CD4-positive, alpha-beta T cell treated with Interleukin-17A for 1 hour (primary cell): ENCODE measurements around the gene CTSZ.
A peak's percentile ranks its signal among the peaks of the same experiment; 100 is the strongest.
"Not testable (repeated sequence)": the region's sequence is repeated elsewhere in the genome, so short reads cannot be mapped to it uniquely, and the experiment has no call there.

Experiments used
- DNase-seq: peaks from one replicate; pipeline ENCODE4 v3.0.0-alpha.2; 2020

Gene CTSZ

DNA sequence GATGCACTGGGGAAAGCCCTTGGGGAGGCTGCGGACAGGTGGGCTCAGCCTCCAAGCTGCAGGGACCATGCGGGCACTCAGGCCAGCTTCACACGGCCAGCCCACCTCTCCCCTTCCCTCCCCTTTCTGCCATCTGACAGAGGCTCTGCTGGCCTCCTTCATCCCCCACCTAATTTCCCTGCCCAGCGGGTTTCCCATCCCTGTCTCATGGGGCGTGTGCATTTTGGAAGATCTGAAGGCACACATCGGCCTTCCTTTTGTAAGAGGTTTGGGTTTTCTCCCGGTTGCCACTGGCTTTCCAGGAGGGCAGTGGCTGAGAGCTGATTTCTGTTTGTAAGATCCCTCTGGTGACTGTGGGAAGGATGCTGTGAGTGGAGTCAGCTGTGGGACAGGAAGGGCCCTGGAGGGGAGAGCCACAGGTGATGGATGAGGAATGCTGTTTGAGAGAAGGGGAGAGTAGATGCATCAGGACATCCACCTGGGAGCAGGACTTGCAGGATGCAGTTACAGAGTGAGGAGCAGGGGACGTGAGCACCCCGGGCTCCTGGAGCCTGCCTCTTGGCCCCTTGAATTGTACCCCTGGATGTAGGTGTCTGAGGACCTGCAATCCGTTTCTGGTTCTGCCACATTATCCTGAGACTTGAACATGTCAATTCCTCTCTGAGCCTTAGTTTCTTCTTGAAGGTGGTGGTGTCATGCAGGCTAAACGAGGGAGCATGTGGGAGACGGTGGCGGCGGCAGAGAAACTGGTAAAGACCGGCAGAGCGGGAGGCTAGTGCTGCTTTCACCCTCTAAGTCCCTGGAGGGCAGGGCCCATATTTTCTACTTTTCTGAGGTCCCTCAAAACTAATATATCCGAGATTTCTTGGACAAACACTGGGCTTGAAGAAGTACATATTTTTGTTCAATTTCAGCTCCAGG, 6.2 kb upstream of the CTSZ start:
- no peak for DNase-seq

DNA sequence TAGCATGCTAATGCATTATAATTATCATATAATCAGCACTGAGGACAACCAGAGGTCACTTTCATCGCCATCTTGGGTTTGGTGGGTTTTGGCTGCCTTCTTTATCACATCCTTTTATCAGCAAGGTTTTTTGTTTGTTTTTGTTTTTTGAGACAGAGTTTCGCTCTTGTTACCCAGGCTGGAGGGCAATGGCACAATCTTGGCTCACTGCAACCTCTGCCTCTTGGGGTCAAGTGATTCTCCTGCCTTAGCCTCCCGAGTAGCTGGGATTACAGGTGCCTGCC, 4.8 kb upstream of the CTSZ start:
- not testable (repeated sequence) for DNase-seq

- DNase-seq, result peak; percentile 11
These were observed 4.2 kb upstream of the CTSZ start for GRCh38 chr20:59010995-59011873.

DNA sequence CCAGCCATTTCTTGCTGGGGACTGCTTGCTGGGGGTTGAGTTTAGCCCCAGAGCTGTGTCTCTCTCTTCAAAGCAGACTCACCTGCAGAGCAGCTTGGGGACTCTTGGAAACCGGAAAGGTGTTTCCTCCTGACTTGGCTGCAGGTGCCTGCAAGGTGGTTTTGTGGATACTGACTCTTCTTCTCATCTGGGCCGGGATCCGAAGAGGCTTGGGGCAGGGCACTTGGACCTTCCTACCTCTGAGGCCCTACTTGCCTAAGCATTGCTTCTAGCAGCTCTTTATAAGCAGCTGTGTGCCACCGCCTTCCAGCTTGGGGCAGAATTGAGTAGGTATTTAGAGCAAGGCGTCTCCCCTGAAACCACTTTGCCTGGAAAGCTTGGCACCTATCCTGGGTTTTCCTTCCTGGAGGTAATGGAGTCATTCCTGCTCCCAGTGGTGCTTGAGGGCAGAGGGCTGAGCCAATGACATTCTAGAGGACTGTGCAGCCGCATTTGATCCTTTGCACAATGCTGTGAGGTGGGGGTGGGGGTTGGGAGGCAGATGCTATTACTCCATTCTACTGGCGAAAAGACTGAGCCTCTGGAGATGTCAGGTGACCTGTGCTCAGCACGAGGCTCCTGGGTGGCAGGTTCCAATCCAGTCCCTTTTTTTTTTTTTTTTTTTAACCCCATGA, 3.4 kb upstream of the CTSZ start:
- no peak for DNase-seq

- DNase-seq, result no peak
These were observed 1.8 kb upstream of the CTSZ start for GRCh38 chr20:59008715-59009336.

- peak; percentile 42 for DNase-seq
These were observed 834 bp upstream of the CTSZ start for GRCh38 chr20:59007665-59008511.

DNA sequence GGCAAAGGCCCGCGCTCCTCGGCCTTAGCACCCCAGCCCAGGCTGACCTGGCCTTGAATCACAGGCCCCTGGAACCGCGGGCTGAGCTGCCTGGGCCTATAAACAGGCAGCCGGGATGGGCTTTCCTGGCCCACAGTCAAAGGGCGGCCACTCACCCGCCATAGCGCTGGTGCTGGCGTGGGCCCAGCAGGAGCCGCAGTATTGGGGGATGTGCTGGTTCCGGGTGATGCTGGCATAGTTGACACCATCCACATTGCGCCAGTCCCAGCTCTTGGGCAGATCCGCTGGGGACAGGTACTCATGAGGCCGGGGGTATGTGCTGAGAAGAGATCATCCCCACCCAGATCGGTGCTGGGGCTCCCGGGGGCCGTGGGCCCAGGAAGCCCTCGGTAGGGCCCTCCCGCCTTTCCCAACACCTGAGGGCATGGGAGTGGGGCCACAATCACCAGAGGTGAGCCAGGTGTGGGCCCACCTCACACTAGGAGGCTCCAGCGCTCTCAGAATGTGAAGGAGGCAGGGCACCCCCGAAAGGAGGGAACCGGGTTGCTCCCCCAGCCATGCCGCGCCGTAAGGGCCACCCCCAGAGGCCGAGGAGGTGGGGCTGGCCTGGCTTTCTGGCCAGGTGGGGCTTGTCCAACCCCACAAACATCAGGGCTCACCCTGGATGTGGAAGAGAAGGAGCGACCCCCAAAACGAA, 739 bp downstream of the CTSZ start:
- DNase-seq, result peak; percentile 10

DNA sequence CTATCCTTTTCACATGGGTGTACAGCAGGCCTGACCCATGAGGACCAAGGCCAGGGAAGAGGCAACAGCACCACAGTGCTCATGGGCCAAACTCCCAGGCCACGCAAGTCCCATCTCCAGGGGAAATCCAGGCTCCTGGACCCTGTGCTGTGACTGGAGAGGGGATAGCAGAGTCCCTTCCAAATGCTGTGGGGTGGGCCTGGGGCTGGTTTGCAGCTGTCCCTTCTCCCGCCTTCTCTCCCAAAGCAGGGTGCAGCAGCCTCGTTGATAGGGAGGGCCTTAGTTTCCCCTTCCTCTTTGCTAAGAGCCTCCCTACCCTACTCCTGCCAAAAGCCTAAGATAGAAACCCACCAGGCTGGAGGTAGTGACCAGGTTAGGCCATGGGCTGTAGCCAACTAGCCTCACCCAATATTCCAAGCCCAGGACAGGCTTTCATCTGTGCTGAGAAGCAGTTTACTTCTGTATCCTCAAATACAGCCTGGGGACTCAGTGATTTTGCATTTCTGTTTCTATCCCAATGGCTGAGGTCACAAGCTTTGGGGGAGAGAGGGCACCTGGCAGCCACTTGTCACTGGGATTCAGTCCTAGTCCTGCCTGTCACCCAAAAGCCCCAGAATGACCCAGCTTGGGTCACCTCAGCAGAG, 1.4 kb downstream of the CTSZ start:
- DNase-seq, result no peak

- peak; percentile 57 for DNase-seq
These were observed 2.1 kb downstream of the CTSZ start for GRCh38 chr20:59004763-59005522.

DNA sequence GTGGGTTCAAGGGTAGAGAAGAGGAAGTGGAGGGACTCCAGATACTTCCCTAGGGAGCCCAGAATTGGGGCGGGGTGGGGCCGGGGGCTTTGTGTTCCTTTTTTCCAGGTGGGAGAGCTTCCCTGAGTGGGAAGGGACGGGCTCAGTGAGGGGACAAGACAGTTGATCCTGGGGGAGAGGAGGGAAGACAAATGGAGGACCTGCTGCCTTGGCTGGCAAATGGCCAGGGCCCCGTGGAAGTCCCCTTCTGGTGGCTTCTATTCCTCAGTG, 2.6 kb downstream of the CTSZ start:
- peak; percentile 71 for DNase-seq

DNA sequence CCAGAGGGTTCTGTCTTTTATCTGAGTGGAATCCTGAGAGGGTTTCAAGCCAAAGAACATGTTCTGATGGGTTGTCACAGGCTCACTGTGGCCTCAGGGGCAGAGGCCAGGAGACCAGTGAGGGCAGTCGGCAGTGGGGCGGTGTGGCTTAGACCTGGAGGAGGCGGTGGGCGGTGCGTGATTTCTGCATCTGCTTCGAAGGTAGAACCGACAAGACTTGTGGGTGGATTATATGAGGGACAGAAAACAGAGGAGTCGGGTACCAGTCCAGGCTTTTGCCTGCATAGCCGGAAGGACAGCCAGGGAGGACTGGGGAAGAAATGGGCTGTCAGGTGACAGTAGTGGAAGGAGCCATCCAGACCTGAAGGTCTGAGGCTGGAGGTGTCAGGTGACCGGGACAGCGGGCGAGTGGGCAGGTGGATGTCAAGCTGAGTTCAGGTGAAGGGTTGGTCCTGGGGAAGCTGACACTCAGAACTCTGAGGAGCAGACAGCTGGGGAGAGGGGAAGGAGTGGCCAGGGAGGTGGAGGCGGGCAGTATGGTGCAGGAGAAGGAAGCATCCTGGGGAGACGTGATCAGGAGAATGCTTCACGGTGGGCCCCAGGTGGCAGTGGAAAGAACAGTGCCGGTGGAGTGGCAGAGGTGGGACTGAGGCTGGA, 3.1 kb downstream of the CTSZ start:
- DNase-seq, result no peak

DNA sequence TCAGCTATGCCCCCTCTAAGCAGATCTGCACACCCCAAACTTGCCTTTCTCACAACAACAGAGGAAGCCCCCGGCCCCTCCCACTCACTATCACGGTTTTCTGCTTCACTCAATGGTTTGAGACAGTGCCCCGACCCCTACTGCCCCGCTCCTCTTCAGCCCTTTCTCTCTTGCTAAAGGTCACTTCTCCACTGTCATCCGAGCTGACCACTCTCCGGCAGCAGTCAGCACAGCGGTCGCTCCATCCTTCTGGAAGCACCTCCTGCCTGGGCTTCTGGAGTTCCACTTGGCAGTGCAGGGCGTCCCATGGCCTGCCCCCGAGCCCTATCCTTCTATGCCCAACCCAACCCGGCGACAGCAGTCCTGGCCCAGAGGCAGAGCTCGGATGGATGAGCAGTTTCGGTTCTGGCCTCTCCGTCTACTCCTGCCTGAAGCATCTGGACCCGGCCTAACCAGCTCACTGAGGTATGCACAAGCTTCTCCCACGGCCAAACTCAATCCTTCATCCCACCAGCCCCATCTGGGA, 4.1 kb downstream of the CTSZ start:
- no peak for DNase-seq

DNA sequence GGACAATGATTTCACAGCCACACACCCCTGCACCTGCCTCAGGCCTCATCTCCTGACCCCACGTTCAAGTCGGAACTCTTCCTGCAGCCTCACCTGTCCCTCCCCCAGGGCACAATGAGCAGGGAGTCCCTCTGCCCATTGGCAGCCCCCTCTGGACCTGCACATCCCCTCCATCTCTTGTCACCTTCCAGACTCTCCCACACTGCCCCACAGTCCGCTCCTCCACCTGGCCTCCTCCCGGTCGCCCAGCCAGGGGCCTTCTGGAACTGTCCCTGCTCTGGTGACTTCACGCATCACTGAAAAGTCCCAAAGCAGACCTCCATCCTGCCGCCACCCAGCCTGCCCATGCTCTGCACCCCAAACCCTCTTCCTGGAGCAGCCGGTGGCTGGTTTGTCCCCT, 4.7 kb downstream of the CTSZ start:
- no peak for DNase-seq

- DNase-seq, result no peak
These were observed 5.4 kb downstream of the CTSZ start for GRCh38 chr20:59001449-59002171.

DNA sequence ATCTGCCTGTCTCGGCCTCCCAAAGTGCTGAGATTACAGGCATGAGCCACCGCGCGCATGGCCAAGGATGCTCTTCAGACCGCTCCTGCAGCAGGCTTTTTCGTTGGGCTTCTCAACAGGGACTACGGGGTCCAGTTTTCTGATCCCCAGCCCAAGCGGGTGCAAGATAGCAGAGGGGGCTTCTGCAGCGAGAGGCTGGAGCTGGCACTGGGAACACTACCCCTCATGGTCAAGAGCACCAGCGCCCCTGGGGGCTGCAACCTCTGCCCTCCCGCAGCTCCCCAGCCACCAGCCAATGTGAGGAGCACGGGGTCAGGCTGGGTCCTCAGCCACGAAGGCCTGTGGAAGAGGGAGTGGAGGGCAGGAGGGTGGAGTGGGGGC, 6.0 kb downstream of the CTSZ start:
- no peak for DNase-seq

DNA sequence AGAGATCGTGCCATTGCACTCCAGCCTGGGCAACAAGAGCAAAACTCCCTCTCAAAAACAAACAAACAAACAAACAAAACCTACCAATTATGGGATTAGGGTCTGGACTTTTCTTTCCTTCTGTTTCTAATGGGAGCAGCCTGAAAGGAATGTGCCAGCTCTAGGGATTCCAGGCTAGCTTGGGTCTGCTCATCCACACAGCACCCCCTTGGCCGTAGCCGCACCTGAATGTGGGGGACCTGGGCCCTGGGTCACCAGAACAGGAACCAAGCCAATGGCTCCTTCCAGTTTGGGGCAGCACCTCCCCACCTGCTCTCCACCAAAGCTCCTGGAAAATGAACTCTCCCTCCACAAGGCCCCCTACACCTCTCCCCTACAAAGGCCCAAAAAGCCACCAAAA, 6.7 kb downstream of the CTSZ start:
- no peak for DNase-seq

GRCh38 chr20:58998656-58999055, 8.4 kb downstream of the CTSZ start:
- DNase-seq, result no peak

GRCh38 chr20:58997141-58997770, 9.8 kb downstream of the CTSZ start:
- no peak for DNase-seq
